Fibroblast of peridontal ligament (primary cell): ENCODE data around the gene LACTBL1.

ENCODE experiments used
- DNase-seq: peaks from one replicate; pipeline ENCODE4 v3.0.0-alpha.2; 2010; ENCODE audit errors: extremely low read depth

Gene LACTBL1

GRCh38 chr1:22913421-22914141, 59.1 kb downstream of the LACTBL1 start:
- no peak for DNase-seq

DNA sequence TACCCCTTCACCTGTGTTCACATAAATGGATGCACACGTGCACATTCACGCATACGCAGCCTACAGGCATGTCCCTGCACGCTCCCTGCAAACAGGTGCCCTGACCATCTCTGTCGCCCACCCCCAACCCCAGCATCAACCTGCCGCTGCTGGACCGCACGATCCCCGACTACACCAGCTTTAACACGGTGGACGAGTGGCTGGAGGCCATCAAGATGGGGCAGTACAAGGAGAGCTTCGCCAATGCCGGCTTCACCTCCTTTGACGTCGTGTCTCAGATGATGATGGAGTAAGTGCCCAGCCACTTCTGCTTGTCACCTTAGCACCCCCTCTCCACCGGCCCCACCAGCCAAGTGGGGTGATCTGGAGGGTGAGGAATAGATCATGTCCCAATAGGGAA, 60.4 kb downstream of the LACTBL1 start:
- no peak for DNase-seq

GRCh38 chr1:22910986-22911651, 61.5 kb downstream of the LACTBL1 start:
- no peak for DNase-seq

DNA sequence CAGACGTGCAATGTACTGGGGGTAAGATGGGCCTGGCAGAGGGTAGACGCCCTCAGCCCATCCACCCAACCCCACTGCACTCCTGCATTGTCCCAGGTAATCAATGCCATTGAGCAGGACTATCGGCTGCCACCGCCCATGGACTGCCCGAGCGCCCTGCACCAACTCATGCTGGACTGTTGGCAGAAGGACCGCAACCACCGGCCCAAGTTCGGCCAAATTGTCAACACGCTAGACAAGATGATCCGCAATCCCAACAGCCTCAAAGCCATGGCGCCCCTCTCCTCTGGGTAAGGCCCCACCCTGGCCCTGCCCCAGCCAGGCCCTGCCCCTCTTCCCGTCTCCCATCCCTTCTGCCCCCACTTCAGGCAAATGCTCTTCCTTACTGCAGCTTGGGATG, 62.4 kb downstream of the LACTBL1 start:
- no peak for DNase-seq

DNA sequence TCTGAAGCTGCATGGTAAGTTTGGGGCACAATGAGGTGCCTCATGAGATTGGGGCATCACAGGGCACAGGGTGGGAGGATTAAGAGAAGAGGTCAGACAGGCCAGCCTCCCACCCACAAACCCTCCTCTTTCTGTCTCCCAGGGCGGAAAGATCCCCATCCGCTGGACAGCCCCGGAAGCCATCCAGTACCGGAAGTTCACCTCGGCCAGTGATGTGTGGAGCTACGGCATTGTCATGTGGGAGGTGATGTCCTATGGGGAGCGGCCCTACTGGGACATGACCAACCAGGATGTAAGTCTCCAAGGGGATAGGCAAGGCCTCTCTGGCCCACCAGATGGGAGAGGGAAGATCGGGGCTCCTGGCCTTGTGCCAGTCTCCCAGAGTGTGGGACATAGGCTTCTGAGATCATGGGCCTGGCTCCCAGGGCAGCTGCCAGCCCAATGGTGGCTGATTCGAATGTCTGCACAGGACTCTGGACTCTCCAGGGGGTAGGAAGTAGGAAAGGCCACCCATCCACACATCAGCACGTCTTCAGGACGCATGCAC, 63.7 kb downstream of the LACTBL1 start:
- no peak for DNase-seq

DNA sequence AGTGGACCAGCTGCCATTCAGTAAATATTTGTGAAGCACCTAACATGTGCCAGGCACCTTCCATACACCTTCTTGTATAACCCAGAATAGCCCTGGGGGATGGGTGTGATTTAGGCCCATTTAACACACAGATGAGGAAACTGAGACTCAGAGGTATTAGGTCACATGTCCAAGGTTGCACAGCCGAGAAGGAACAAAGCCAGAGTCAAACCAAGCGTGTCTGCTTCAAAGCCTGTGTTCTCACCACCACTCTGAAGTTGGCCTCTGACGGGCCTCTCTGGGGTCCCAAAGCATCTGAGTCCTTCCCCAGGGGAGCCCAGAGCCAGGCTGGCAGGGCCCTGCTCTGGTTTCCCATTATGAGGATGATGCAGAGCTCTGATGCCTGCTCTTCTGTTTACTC, 65.1 kb downstream of the LACTBL1 start:
- DNase-seq: no peak

DNA sequence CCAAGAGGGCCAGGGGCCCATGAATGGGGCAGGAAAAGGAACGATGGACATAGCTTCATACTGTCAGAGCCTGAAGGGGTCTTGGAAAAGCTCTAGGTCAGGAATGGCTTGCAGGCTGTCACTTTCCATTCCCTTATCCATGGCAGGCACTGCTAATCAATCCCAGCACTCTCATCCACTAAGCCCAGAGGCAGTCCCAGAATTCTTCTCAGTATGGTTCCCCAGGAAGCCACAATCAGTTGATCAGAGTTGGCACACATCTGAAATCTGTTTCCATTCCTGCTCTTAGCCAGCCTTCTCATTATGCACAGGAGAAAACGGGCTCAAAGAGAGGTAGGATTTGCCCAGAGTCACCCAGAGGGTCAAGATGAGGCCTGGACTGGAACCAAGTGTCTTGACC, 65.7 kb downstream of the LACTBL1 start:
- no peak for DNase-seq

DNA sequence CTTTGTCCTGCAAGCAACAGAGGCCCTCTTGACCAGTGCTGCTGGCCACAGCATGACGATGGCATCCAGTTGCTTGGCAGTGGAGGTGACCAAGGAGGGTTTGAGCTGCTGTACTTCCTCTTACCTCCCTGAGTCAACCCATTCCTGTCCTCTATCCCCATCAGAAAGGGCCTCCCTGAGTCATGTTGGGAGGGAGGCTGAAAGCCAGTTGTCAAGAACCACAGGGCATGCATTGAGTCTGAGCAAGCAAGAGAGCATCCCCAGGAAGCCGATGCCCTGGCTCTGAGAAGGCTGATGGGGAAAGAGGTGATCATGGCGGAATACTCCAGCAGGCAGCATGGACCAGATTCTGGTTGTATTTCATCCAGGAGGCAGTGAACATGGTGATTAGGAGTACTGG, 69.6 kb downstream of the LACTBL1 start:
- peak; percentile 11 for DNase-seq
